DMS153 (cell line): Measurements from ENCODE around the gene CST9.

Experiments
- DNase-seq: peaks from one replicate; lab custom pipeline; 2025; lab: John Stamatoyannopoulos, UW

Gene CST9

GRCh38 chr20:23605867-23606651 is at the start of gene CST9:
TSS of gene CST9 (minus strand) at chr20:23605917. CDS start at chr20:23605864, 53 bp downstream.
- no peak for DNase-seq

GRCh38 chr20:23654717-23655116 is 49.0 kb upstream of the CST9 start:
- DNase-seq, result no peak

- DNase-seq, result no peak
Measured at GRCh38 chr20:23654000-23654399, 48.3 kb upstream of the CST9 start.

GRCh38 chr20:23653400-23653938 is 47.8 kb upstream of the CST9 start:
- DNase-seq, result no peak

- no peak for DNase-seq
Measured at GRCh38 chr20:23652926-23653325, 47.2 kb upstream of the CST9 start.

GRCh38 chr20:23652371-23652770 is 46.7 kb upstream of the CST9 start:
- DNase-seq, result no peak

- no peak for DNase-seq
Measured at GRCh38 chr20:23651117-23651516, 45.4 kb upstream of the CST9 start.

GRCh38 chr20:23649830-23650417 is 44.2 kb upstream of the CST9 start:
- no peak for DNase-seq

- DNase-seq, result no peak
Measured at GRCh38 chr20:23649242-23649641, 43.5 kb upstream of the CST9 start.

- DNase-seq, result no peak
Measured at GRCh38 chr20:23647346-23647745, 41.6 kb upstream of the CST9 start.

- DNase-seq, result no peak
Measured at GRCh38 chr20:23646106-23646873, 40.6 kb upstream of the CST9 start.

- no peak for DNase-seq
Measured at GRCh38 chr20:23645575-23645974, 39.9 kb upstream of the CST9 start.

- no peak for DNase-seq
Measured at GRCh38 chr20:23644164-23644563, 38.4 kb upstream of the CST9 start.

GRCh38 chr20:23643659-23644058 is 37.9 kb upstream of the CST9 start:
- DNase-seq, result no peak

- no peak for DNase-seq
Measured at GRCh38 chr20:23641936-23642751, 36.4 kb upstream of the CST9 start.

- no peak for DNase-seq
Measured at GRCh38 chr20:23640671-23641667, 35.3 kb upstream of the CST9 start.

- DNase-seq, result no peak
Measured at GRCh38 chr20:23640018-23640601, 34.4 kb upstream of the CST9 start.

- no peak for DNase-seq
Measured at GRCh38 chr20:23639490-23639958, 33.8 kb upstream of the CST9 start.

- DNase-seq, result no peak
Measured at GRCh38 chr20:23638309-23638708, 32.6 kb upstream of the CST9 start.
